Peyer's patch (tissue), 4 donors: ENCODE data around the gene LHFPL2. TPM values are rescaled to one million over a fixed set of nuclear protein-coding genes. Genes with fewer than 3 reads are reported as not detected.

Experiments
- DNase-seq, 3 donors: peaks; one replicate each; pipeline ENCODE4 v3.0.0-alpha.2; 2017 to 2019
- H3K27ac ChIP-seq, 4 donors: fragments of 200-600 bp; sonication (generic); one replicate each; pipeline ENCODE4 v1.5.1; 2016 to 2019
- H3K27me3 ChIP-seq, 2 donors: fragments of 200-600 bp; sonication (generic); one replicate each; pipeline ENCODE4 v1.5.1; 2019
- H3K36me3 ChIP-seq, 3 donors: fragments of 200-600 bp; sonication (generic); one replicate each; pipeline ENCODE4 v1.5.1; 2016 to 2019
- H3K4me1 ChIP-seq, 4 donors: fragments of 200-600 bp; sonication (generic); one replicate each; pipeline ENCODE4 v1.5.1; 2016 to 2019
- H3K4me3 ChIP-seq, 4 donors: fragments of 200-600 bp; sonication (generic); 1 replicate in 3 of 4; 2 replicates in 1 of 4; pipeline ENCODE4 v1.5.1; 2016 to 2019; ENCODE audit warnings: mild to moderate bottlenecking in 1 of 4
- H3K9me3 ChIP-seq, 4 donors: fragments of 200-600 bp; sonication (generic); one replicate each; pipeline ENCODE4 v1.5.1; 2016 to 2019; ENCODE audit warnings: mild to moderate bottlenecking in 1 of 4
- POLR2A ChIP-seq, 2 donors: fragments of 450-650 bp; IDR thresholded peaks; one replicate each; pipeline ENCODE4 v1.5.1; 2017; ENCODE audit warnings: antibody characterized with exemption in 2 of 2, mild to moderate bottlenecking in 2 of 2, moderate library complexity in 2 of 2
- total RNA-seq, 4 donors: library from RNA; depleted of rRNA; stranded (reverse); fragments of >200 nt; gene quantifications; one replicate each; pipeline ENCODE4 v1.1.0, GENCODE V29; 2016
- TF ChIP-seq, protein P1 (sequence below), 6 experiments: fragments of 450-650 bp in 4 of 6; fragments of 200-600 bp in 2 of 6; sonication (generic) in 1 of 6; IDR thresholded peaks; one replicate each; pipeline ENCODE4 v1.5.1; 2017 to 2019; ENCODE audit warnings: antibody characterized with exemption in 6 of 6, mild to moderate bottlenecking in 3 of 6, moderate library complexity in 1 of 6

The LHFPL2 gene
- total RNA-seq, 4 donors from 2014 or later, result 22.3 to 63.4 (median 55.7) TPM

DNA sequence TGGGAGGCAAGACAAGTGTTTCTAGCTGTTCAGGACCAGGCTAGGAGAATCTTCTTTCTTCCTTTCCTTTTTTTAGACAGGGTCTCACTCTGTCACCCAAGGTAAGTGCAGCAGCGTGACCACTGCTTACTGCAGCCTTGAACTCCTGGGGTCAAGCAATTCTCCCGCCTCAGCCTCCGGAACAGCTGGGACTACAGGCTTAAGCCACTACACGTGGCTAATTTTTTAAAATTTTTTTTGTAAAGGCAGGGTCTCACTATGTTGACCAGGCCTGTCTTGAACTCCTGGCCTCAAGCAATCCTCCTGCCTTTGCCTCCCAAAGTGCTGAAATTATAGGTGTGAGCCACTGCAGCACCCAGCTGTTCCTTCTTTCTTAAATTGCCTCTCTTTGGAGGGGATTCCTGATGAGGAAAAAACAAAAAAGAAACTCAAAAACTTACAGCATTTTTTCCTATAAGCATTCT, 53.1 kb downstream of the LHFPL2 start:
- no peaks in the 10 kb centered on the region for H3K27me3 ChIP-seq
- H3K36me3 ChIP-seq, result no peaks in the 10 kb centered on the region
- TF ChIP-seq, protein P1, sequence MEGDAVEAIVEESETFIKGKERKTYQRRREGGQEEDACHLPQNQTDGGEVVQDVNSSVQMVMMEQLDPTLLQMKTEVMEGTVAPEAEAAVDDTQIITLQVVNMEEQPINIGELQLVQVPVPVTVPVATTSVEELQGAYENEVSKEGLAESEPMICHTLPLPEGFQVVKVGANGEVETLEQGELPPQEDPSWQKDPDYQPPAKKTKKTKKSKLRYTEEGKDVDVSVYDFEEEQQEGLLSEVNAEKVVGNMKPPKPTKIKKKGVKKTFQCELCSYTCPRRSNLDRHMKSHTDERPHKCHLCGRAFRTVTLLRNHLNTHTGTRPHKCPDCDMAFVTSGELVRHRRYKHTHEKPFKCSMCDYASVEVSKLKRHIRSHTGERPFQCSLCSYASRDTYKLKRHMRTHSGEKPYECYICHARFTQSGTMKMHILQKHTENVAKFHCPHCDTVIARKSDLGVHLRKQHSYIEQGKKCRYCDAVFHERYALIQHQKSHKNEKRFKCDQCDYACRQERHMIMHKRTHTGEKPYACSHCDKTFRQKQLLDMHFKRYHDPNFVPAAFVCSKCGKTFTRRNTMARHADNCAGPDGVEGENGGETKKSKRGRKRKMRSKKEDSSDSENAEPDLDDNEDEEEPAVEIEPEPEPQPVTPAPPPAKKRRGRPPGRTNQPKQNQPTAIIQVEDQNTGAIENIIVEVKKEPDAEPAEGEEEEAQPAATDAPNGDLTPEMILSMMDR (IDR thresholded peaks at IDR 0.05), result no peak
- no peak for TF ChIP-seq POLR2A (IDR thresholded peaks at IDR 0.05)
- H3K27ac ChIP-seq, result peak overlapping the region in 3 of 4 donors; percentile 13 to 71 (median 63)
- H3K9me3 ChIP-seq, result no peaks in the 10 kb centered on the region
- H3K4me3 ChIP-seq, result no peak overlapping the region
- DNase-seq, result no peak
- H3K4me1 ChIP-seq, result peaks cover 0 to 46% (median 2%) of the 10 kb centered on the region in 4 donors

DNA sequence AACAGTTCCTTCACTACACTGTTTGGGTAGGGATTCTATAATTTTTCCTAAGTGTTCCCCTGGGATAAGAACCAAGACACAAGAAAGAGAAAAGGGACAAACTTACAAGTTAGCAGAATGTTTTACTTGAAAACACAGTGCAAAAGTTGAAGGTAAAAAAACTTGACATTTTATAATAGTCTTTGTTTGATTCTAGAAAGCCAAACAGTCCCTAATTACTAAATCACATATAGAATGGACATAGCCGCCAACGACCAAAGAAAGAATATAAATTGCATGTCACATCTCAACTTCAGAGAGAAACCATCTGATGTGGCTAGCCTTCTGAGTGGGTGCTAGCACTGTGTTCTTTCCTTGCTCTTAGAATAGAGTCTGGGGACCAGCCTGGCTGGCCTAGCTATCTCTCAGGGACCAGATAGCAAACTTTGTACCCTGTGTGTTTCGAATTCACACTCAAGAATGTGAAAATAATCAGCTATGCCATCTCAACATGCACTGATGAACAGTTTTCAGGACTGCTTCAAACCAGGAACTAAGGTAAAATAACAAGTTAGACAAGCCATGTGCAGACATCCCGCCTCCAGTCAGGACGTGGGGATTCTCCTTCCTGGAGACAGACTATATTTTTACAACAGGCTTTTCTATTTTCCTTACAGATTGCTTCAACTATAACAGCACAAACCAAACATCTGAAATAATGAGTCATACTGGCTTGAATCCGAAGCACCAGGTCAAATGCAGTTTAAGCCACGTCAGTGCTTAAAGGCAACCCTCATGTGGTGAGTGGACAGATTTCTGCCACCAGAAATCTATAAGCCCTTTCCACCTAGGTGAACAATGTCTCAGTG, 53.7 kb downstream of the LHFPL2 start:
- H3K9me3 ChIP-seq, result no peaks in the 10 kb centered on the region
- peaks cover 0 to 46% (median 2%) of the 10 kb centered on the region in 4 donors for H3K4me1 ChIP-seq
- peak overlapping the region; percentile 29 to 71 (median 51) for H3K27ac ChIP-seq
- TF ChIP-seq, protein P1 (IDR thresholded peaks at IDR 0.05), result no peak
- no peak for TF ChIP-seq POLR2A (IDR thresholded peaks at IDR 0.05)
- no peak overlapping the region for H3K4me3 ChIP-seq
- H3K36me3 ChIP-seq, result no peaks in the 10 kb centered on the region
- H3K27me3 ChIP-seq, result no peaks in the 10 kb centered on the region
- peak in 1 of 3 donors; percentile 56 for DNase-seq

- TF ChIP-seq, protein P1 (IDR thresholded peaks at IDR 0.05), result no peak
- no peak for TF ChIP-seq POLR2A (IDR thresholded peaks at IDR 0.05)
- peak overlapping the region in 2 of 4 donors; percentile 63 to 71 for H3K27ac ChIP-seq
- H3K27me3 ChIP-seq, result no peaks in the 10 kb centered on the region
These were observed 54.6 kb downstream of the LHFPL2 start for GRCh38 chr5:78594021-78594420.

GRCh38 chr5:78593465-78593864, 55.1 kb downstream of the LHFPL2 start:
- Histone ChIP-seq H3K27me3 (no peaks in the 10 kb centered on the region), H3K27ac (peak overlapping the region in 1 of 4 donors; percentile 19), H3K36me3 (no peaks in the 10 kb centered on the region), H3K9me3 (no peaks in the 10 kb centered on the region), H3K4me1 (peaks cover 0 to 46% (median 2%) of the 10 kb centered on the region in 4 donors), H3K4me3 (no peak overlapping the region)
- DNase-seq, result no peak
- TF ChIP-seq, protein P1 (IDR thresholded peaks at IDR 0.05), result no peak
- TF ChIP-seq POLR2A (IDR thresholded peaks at IDR 0.05), result no peak

More at GRCh38 chr5:78594021-78594420, 54.6 kb downstream of the LHFPL2 start:
- no peaks in the 10 kb centered on the region for H3K9me3 ChIP-seq
- DNase-seq, result no peak
- no peaks in the 10 kb centered on the region for H3K36me3 ChIP-seq
- H3K4me1 ChIP-seq, result peaks cover 0 to 46% (median 2%) of the 10 kb centered on the region in 4 donors
- no peak overlapping the region for H3K4me3 ChIP-seq

DNA sequence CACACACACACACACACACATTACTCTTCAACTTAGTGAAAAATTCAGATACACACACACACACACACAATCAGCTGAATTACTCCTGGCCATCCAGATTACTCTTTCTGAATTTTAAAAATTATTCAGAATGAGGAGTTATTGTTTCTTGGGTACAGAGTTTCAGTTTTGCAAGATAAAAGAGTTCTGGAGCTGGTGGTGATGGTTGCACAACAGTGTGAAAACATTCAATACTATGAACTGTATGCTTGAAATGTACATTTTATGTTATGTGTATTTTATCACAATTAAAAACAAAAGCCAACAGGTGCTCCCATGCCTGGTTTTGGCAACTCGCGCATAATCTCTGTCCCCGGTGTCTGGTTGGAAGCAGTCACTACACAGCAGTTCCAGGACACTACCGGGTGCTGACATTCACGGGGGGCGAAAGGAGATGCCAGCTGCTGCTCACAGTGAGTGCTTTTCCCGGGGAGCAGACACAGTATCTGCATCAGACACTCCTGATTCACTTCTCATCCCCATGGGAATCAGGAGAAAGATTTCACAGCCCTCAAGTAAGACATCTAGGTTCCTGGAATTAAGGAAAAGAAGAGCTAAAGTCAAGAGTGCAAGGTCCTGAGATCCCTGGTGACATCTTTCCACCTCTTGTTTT, 55.7 kb downstream of the LHFPL2 start:
- Histone ChIP-seq H3K27me3 (no peaks in the 10 kb centered on the region), H3K27ac (peak overlapping the region in 1 of 4 donors; percentile 19), H3K9me3 (no peaks in the 10 kb centered on the region), H3K4me1 (peaks cover 0 to 46% (median 2%) of the 10 kb centered on the region in 4 donors), H3K4me3 (no peak overlapping the region), H3K36me3 (no peaks in the 10 kb centered on the region)
- TF ChIP-seq, protein P1 (IDR thresholded peaks at IDR 0.05), result no peak
- no peak for TF ChIP-seq POLR2A (IDR thresholded peaks at IDR 0.05)
- no peak for DNase-seq
